Lung microvascular endothelial cell (primary cell): ENCODE measurements around the gene GRM3. TPM values are rescaled to one million over a fixed set of nuclear protein-coding genes. Genes with fewer than 3 reads are reported as not detected.

Experiments used
- DNase-seq, 2 donors: peaks; one replicate each; pipeline versions ENCODE4 v3.0.0 to v3.0.0-alpha.2; 2010; ENCODE audit warnings: low read depth in 2 of 2
- total RNA-seq: library from RNA; depleted of rRNA; stranded (reverse); fragments of >200 nt; gene quantifications from 2 replicates; pipeline ENCODE4 v1.2.1, GENCODE V29; 2014

GRM3 gene
- total RNA-seq, 1 donor from 2014 or later: not detected

GRCh38 chr7:86898171-86898570 lies 254.5 kb downstream of the GRM3 start:
- DNase-seq: no peak

DNA sequence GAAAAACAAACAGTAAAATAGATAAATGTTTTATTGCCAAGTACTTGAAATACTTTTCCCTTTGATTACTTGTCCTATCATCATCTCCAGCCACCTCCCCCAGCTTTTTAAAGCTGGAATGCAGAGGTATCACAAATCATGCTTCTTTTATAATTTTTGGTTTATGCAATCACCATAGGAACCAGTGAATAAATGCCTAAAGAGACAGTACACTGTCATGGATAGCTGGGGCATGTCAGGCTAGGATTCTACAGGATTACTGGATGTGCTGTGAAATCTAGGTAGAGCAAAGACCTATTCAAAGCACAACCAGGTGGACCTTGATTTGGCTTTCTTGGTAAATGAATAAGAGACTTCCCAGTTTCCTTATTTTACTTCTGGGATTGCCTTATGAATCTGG lies 257.2 kb downstream of the GRM3 start:
- no peak for DNase-seq

DNA sequence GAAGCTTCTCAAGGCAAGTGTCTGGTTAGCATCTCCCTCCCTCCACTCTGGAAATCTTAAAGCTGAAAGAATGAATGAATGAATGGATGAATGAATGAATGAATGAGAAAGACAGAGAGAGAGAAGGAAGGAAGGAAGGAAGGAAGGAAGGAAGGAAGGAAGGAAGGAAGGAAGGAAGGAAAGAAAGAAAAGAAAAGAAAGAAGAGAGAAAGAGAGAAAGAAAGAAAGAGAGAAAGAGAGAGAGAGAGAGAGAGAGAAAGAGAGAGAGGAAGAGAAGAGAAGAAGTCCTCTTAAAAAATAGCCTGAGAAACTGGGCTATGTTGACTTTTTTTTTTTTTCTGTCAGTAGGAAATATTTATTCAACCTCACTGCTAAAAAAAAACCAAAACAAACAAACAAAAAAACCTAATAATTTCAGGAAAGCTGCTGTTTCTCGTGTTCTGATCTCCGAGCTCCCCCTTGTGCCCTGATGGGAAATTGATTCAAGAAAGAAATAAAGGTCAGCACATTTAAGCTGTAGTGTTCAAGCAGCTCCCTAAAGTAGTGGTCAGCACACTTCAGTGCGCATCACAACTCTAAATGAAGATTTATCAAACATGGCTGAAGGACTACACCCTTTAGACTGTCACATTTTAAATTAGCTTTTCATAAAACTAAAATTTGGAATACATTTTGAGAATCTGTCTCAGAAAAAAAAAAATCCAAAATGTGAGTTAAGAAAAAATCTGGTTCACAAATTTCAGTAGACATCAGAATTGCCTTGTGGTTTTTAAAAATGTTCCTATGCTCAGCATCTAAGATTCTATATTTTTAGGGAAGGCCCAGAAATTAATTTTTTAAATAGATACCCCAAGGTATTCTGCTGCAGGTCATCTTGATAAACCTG lies 261.5 kb downstream of the GRM3 start:
- peak; percentile 23 to 31 for DNase-seq

- DNase-seq: peak in 1 of 2 donors; percentile 11
These were observed 265.2 kb downstream of the GRM3 start for GRCh38 chr7:86908948-86909347.

- DNase-seq: no peak
These were observed 267.9 kb downstream of the GRM3 start for GRCh38 chr7:86911659-86912058.

DNA sequence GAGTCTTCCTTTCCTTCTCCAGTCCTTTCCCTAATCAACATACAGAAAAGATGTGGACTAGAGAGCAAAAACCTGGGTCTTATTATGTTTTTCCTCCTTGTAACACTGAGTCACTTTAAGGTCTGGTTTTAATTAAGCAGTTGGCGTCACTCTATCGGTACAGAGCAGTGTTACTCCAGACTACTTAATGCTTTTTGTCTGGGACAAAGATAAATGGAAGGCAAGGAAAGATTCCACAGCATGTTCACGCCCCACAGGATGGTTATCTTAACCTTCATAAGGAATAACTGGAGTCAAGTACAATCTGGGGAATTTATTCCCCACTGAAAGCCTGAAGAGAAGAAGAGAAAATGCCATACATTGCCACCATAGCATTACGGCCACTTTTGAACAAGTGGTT lies 270.0 kb downstream of the GRM3 start:
- DNase-seq: no peak
